ENCODE data around the gene LAMA5.

DNA sequence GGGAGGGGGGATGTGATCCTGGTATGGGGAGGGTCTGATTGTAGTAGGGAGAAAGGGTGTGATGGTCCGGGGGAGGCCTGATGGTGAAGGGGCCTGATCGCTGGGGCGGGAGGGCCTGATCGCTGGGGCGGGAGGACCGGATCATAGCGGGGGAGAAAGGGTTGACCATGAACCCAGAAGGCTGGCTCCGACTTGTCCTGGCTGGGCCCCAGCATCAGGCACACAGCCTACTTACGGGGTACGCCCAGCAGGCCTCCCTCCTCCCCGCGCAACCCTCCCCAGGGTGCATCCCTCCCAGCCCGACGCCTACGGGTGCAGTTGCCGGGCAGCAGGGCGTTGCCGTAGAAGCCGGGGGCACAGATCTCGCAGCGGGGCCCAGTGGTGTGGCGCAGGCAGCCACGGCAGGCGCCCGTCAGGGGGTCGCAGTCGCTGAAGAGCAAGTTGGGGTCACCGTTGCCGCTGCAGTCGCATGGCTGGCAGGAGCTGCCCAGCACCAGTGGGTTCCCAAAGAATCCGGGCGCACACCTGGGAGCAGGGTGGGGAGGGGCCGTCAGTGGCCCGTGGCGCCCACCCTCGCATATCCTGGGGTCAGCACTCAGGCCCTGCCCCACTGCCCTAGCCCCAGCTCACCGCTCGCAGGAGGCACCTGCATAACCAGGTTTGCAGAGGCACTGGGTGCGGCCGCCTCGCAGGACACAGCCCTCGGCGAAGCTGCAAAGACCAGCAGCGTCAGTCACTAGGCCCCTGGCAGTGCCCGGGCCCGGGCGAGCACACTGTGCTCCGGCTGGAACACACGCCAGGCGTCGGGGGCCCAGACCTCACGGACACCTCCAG, 43.7 kb downstream of the LAMA5 start:
- TF ChIP-seq, protein P1, sequence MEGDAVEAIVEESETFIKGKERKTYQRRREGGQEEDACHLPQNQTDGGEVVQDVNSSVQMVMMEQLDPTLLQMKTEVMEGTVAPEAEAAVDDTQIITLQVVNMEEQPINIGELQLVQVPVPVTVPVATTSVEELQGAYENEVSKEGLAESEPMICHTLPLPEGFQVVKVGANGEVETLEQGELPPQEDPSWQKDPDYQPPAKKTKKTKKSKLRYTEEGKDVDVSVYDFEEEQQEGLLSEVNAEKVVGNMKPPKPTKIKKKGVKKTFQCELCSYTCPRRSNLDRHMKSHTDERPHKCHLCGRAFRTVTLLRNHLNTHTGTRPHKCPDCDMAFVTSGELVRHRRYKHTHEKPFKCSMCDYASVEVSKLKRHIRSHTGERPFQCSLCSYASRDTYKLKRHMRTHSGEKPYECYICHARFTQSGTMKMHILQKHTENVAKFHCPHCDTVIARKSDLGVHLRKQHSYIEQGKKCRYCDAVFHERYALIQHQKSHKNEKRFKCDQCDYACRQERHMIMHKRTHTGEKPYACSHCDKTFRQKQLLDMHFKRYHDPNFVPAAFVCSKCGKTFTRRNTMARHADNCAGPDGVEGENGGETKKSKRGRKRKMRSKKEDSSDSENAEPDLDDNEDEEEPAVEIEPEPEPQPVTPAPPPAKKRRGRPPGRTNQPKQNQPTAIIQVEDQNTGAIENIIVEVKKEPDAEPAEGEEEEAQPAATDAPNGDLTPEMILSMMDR (IDR thresholded peaks at IDR 0.05) = no peak
- TF ChIP-seq POLR2A (IDR thresholded peaks at IDR 0.05) = no peak

All from vagina (tissue), 2 donors.